Fibroblast of gingiva (primary cell): Measurements from ENCODE around the gene SLC27A3.
"Not testable (repeated sequence)": the region's sequence is repeated elsewhere in the genome, so short reads cannot be mapped to it uniquely, and the experiment has no call there.

Source experiments
- DNase-seq: peaks from one replicate; pipeline ENCODE4 v3.0.0-alpha.2; 2011; ENCODE audit warnings: low read depth

The SLC27A3 gene

GRCh38 chr1:153760440-153760839 is 14.8 kb upstream of the SLC27A3 start:
- peak; percentile 52 for DNase-seq

GRCh38 chr1:153763365-153764225 is 11.6 kb upstream of the SLC27A3 start:
- no peak for DNase-seq

GRCh38 chr1:153764310-153764709 is 10.9 kb upstream of the SLC27A3 start:
- DNase-seq = no peak

- not testable (repeated sequence) for DNase-seq
These were observed 8.5 kb upstream of the SLC27A3 start for GRCh38 chr1:153766663-153767062.

GRCh38 chr1:153767519-153767918 is 7.7 kb upstream of the SLC27A3 start:
- DNase-seq = no peak

GRCh38 chr1:153768316-153769181 is 6.7 kb upstream of the SLC27A3 start:
- no peak for DNase-seq

- DNase-seq = no peak
These were observed 6.0 kb upstream of the SLC27A3 start for GRCh38 chr1:153769221-153769620.

- DNase-seq = no peak
These were observed 4.4 kb upstream of the SLC27A3 start for GRCh38 chr1:153770797-153771196.

- no peak for DNase-seq
These were observed 3.9 kb upstream of the SLC27A3 start for GRCh38 chr1:153771261-153771660.

- DNase-seq = no peak
These were observed 3.2 kb upstream of the SLC27A3 start for GRCh38 chr1:153771841-153772593.

GRCh38 chr1:153773096-153773921 is 1.9 kb upstream of the SLC27A3 start:
- no peak for DNase-seq

- DNase-seq = no peak
These were observed 1.1 kb upstream of the SLC27A3 start for GRCh38 chr1:153774026-153774595.

- DNase-seq = peak; percentile 60
These were observed 486 bp downstream of the SLC27A3 start for GRCh38 chr1:153775458-153776327.

- DNase-seq = no peak
These were observed 1.1 kb downstream of the SLC27A3 start for GRCh38 chr1:153776352-153776751.

- no peak for DNase-seq
These were observed 1.7 kb downstream of the SLC27A3 start for GRCh38 chr1:153776845-153777370.

- no peak for DNase-seq
These were observed 2.4 kb downstream of the SLC27A3 start for GRCh38 chr1:153777648-153778047.

- no peak for DNase-seq
These were observed 3.0 kb downstream of the SLC27A3 start for GRCh38 chr1:153778051-153778823.

GRCh38 chr1:153778824-153779519 is 3.8 kb downstream of the SLC27A3 start:
- no peak for DNase-seq
